GM13976 (cell line): ENCODE results near the gene ABCA7.
"Not testable (repeated sequence)": the region's sequence is repeated elsewhere in the genome, so short reads cannot be mapped to it uniquely, and the experiment has no call there.

Experiments used
- DNase-seq: peaks from one replicate; pipeline ENCODE4 v3.0.0; 2012; ENCODE audit warnings: low spot score
- in situ Hi-C: fragments of 300-500 bp; cut with MboI; formaldehyde crosslinking; loops from one replicate; pipeline ENCODE4 v1.12.0; 2022; ENCODE audit warnings: low sequenced_read_pairs, mixed read lengths, inconsistent platforms; ENCODE audit not compliant: unreplicated experiment
- TF ChIP-seq, protein P1 (sequence below): IDR thresholded peaks from 2 replicates; pipeline ENCODE4 v1.5.1; 2012; ENCODE audit warnings: borderline replicate concordance, mild to moderate bottlenecking; ENCODE audit not compliant: insufficient read depth; ENCODE audit errors: extremely low read depth, missing control alignments, control extremely low read depth

Gene ABCA7

GRCh38 chr19:1112268-1113029, 72.5 kb downstream of the ABCA7 start:
- TF ChIP-seq, protein P1, sequence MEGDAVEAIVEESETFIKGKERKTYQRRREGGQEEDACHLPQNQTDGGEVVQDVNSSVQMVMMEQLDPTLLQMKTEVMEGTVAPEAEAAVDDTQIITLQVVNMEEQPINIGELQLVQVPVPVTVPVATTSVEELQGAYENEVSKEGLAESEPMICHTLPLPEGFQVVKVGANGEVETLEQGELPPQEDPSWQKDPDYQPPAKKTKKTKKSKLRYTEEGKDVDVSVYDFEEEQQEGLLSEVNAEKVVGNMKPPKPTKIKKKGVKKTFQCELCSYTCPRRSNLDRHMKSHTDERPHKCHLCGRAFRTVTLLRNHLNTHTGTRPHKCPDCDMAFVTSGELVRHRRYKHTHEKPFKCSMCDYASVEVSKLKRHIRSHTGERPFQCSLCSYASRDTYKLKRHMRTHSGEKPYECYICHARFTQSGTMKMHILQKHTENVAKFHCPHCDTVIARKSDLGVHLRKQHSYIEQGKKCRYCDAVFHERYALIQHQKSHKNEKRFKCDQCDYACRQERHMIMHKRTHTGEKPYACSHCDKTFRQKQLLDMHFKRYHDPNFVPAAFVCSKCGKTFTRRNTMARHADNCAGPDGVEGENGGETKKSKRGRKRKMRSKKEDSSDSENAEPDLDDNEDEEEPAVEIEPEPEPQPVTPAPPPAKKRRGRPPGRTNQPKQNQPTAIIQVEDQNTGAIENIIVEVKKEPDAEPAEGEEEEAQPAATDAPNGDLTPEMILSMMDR: no peak
- in situ Hi-C loops: no loop called here
- DNase-seq: no peak

DNA sequence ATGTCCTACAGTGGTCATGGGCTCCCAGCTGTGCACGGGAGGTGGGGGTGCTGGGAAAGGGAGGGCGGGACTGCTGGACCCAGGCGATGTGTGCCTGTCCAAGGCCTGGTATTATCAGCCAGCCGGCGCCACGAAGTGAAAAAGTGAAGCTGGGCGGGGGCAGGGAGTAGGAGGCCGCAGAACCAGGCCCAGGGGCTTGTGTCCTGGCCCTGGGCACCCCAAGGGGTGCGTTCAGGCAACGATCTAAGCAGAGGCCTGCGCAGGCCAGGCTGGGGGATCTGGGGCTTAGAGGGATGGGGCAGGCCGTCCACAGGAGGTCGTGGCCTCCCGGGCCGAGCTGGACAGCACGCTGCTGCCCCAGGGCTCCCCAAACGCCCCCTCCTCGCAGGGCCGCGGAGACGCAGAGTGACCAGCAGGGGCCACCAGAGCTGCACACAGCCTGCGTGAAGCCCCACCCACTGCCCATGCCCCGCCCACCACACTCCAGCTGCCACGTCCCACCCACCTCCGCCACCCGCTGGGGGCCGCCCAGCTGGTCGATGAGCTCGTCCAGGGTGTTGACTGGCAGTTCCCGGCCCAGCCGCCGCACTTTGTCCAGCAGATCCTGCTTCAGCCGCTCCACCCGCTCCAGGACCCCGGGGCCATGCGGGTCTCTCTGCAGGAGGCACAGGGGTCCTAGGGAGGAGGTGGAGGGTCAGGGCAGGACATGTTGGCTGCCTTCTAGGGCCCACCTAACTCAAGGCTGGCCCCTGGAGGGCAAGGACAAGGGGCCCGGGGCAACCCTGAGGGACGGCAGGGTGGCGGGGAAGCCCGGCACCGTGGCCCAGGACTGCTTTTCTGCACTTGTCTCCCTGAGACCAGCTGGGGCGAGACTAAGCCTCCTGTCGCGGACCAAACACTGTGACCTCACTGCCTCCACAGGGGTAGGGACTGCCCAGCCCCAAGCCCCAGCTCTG, 73.4 kb downstream of the ABCA7 start:
- in situ Hi-C loops: no loop called here
- TF ChIP-seq, protein P1: peak; percentile 87
- DNase-seq: peak; percentile 98

GRCh38 chr19:1113986-1114483, 74.1 kb downstream of the ABCA7 start:
- TF ChIP-seq, protein P1: no peak
- in situ Hi-C loops: no loop called here
- DNase-seq: no peak

DNA sequence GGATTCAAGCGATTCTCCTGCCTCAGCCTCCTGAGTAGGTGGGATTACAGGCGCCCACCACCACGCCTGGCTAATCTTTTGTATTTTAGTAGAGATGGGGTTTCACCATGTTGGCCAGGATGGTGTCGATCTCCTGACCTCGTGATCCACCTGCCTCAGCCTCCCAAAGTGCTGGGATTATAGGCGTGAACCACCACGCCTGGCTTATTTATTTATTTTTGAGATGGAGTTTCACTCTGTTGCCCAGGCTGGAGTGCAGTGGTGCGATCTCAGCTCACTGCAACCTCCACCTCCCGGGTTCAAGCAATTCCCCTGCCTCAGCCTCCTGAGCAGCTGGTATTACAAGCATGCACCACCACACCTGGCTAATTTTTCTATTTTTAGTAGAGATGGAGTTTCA, 74.8 kb downstream of the ABCA7 start:
- in situ Hi-C loops, DNase-seq: not testable (repeated sequence)
